H54 (cell line): Measurements from ENCODE around the gene SLC25A19.

ENCODE experiments used
- DNase-seq: peaks from one replicate; pipeline ENCODE4 v3.0.0; 2011; ENCODE audit warnings: low spot score, mixed read lengths; ENCODE audit not compliant: insufficient read length
- FAIRE-seq: peaks from 3 replicates; lab custom pipeline; 2011; peaks lifted over from hg19 to GRCh38; lab: Jason Lieb, UNC
- POLR2A ChIP-seq: IDR thresholded peaks from 2 replicates; pipeline ENCODE4 v1.6.1; 2011; ENCODE audit warnings: low read depth, mild to moderate bottlenecking, low read length

The SLC25A19 gene

GRCh38 chr17:75246404-75246803 is 42.8 kb downstream of the SLC25A19 start:
- DNase-seq, result no peak
- no peak for TF ChIP-seq POLR2A
- no peak for FAIRE-seq

- no peak for TF ChIP-seq POLR2A
- no peak for DNase-seq
- FAIRE-seq, result no peak
Measured at GRCh38 chr17:75245011-75245410, 44.2 kb downstream of the SLC25A19 start.

- DNase-seq (no peak), FAIRE-seq (no peak)
- TF ChIP-seq POLR2A, result no peak
Measured at GRCh38 chr17:75244133-75244866, 44.9 kb downstream of the SLC25A19 start.

GRCh38 chr17:75242461-75243042 is 46.7 kb downstream of the SLC25A19 start:
- DNase-seq (no peak), FAIRE-seq (no peak)
- TF ChIP-seq POLR2A, result no peak

- TF ChIP-seq POLR2A, result no peak
- FAIRE-seq (no peak), DNase-seq (no peak)
Measured at GRCh38 chr17:75241996-75242460, 47.2 kb downstream of the SLC25A19 start.

GRCh38 chr17:75241502-75241901 is 47.7 kb downstream of the SLC25A19 start:
- FAIRE-seq (no peak), DNase-seq (no peak)
- TF ChIP-seq POLR2A, result no peak

- no peak for TF ChIP-seq POLR2A
- no peak for DNase-seq
- FAIRE-seq, result no peak
Measured at GRCh38 chr17:75241143-75241430, 48.1 kb downstream of the SLC25A19 start.

GRCh38 chr17:75240394-75241142 is 48.7 kb downstream of the SLC25A19 start:
- no peak for TF ChIP-seq POLR2A
- DNase-seq (peak; percentile 72), FAIRE-seq (no peak)

GRCh38 chr17:75239778-75240393 is 49.3 kb downstream of the SLC25A19 start:
- DNase-seq (no peak), FAIRE-seq (no peak)
- no peak for TF ChIP-seq POLR2A

- FAIRE-seq (no peak), DNase-seq (no peak)
- no peak for TF ChIP-seq POLR2A
Measured at GRCh38 chr17:75239214-75239613, 50.0 kb downstream of the SLC25A19 start.

GRCh38 chr17:75238684-75239191 is 50.5 kb downstream of the SLC25A19 start:
- no peak for TF ChIP-seq POLR2A
- no peak for FAIRE-seq
- peak; percentile 87 for DNase-seq

- TF ChIP-seq POLR2A, result no peak
- DNase-seq, result no peak
- FAIRE-seq, result no peak
Measured at GRCh38 chr17:75238020-75238580, 51.1 kb downstream of the SLC25A19 start.

- FAIRE-seq (no peak), DNase-seq (no peak)
- no peak for TF ChIP-seq POLR2A
Measured at GRCh38 chr17:75237100-75238014, 51.9 kb downstream of the SLC25A19 start.
